H9 (cell line): ENCODE results near the gene METAP2. TPM values are rescaled to one million over a fixed set of nuclear protein-coding genes. Genes with fewer than 3 reads are reported as not detected.

ENCODE experiments used
- DNase-seq: peaks from one replicate; pipeline ENCODE4 v3.0.0-alpha.2; 2017
- H2AFZ ChIP-seq: one replicate; pipeline ENCODE4 v1.6.1; 2013; ENCODE audit warnings: mild to moderate bottlenecking, low read length, control low read depth, moderate library complexity
- H2AK5ac ChIP-seq: 2 replicates; pipeline ENCODE4 v1.6.1; 2013; ENCODE audit warnings: low read length, control low read depth, mixed read lengths; ENCODE audit not compliant: insufficient read length
- H2BK120ac ChIP-seq: one replicate; pipeline ENCODE4 v1.6.1; 2013; ENCODE audit warnings: low read depth, mild to moderate bottlenecking, low read length, control low read depth, inconsistent platforms; ENCODE audit not compliant: poor library complexity, severe bottlenecking
- H2BK12ac ChIP-seq: 2 replicates; pipeline ENCODE4 v1.6.1; 2013; ENCODE audit warnings: low read length, control low read depth, mixed read lengths, low read depth; ENCODE audit not compliant: insufficient read length
- H2BK15ac ChIP-seq: 2 replicates; pipeline ENCODE4 v1.6.1; 2013; ENCODE audit warnings: low read depth, low read length, control low read depth
- H2BK20ac ChIP-seq: one replicate; pipeline ENCODE4 v1.6.1; 2013; ENCODE audit warnings: low read depth, mild to moderate bottlenecking, low read length, control low read depth, inconsistent platforms; ENCODE audit not compliant: poor library complexity, severe bottlenecking
- H2BK5ac ChIP-seq: 2 replicates; pipeline ENCODE4 v1.6.1; 2013; ENCODE audit warnings: low read length, control low read depth, mixed read lengths; ENCODE audit not compliant: insufficient read length
- H3K14ac ChIP-seq: 2 replicates; pipeline ENCODE4 v1.6.1; 2013; ENCODE audit warnings: low read length, control low read depth; ENCODE audit not compliant: insufficient read depth
- H3K18ac ChIP-seq: 2 replicates; pipeline ENCODE4 v1.6.1; 2013; ENCODE audit warnings: low read depth, mild to moderate bottlenecking, mixed read lengths, low read length, control low read depth; ENCODE audit not compliant: insufficient read length
- H3K23ac ChIP-seq: 2 replicates; pipeline ENCODE4 v1.6.1; 2013; ENCODE audit warnings: low read length, control low read depth, mixed read lengths, low read depth; ENCODE audit not compliant: insufficient read length
- H3K23me2 ChIP-seq: 2 replicates; pipeline ENCODE4 v1.6.1; 2013; ENCODE audit warnings: low read depth, mild to moderate bottlenecking, mixed read lengths, low read length, control low read depth; ENCODE audit not compliant: insufficient read length, poor library complexity, severe bottlenecking
- H3K27ac ChIP-seq: 2 replicates; pipeline ENCODE4 v1.5.1; 2013; ENCODE audit warnings: low read length, control low read depth, mixed read lengths, low read depth; ENCODE audit not compliant: insufficient read length
- H3K27me3 ChIP-seq: 2 replicates; pipeline ENCODE4 v1.6.1; 2013; ENCODE audit warnings: low read length, control low read depth, inconsistent platforms; ENCODE audit not compliant: insufficient read depth
- H3K4ac ChIP-seq: 2 replicates; pipeline ENCODE4 v1.6.1; 2013; ENCODE audit warnings: low read depth, mild to moderate bottlenecking, control low read depth, inconsistent platforms, low read length, moderate library complexity
- H3K4me1 ChIP-seq: 2 replicates; pipeline ENCODE4 v1.6.1; 2013; ENCODE audit warnings: low read length, control low read depth, inconsistent platforms; ENCODE audit not compliant: insufficient read depth
- H3K4me2 ChIP-seq: 2 replicates; pipeline ENCODE4 v1.6.1; 2013; ENCODE audit warnings: low read length, control low read depth, mixed read lengths; ENCODE audit not compliant: insufficient read length, insufficient read depth
- H3K56ac ChIP-seq: 2 replicates; pipeline ENCODE4 v1.6.1; 2013; ENCODE audit warnings: low read depth, mild to moderate bottlenecking, mixed read lengths, low read length, control low read depth; ENCODE audit not compliant: insufficient read length
- H3K79me1 ChIP-seq: 2 replicates; pipeline ENCODE4 v1.6.1; 2013; ENCODE audit warnings: low read depth, mild to moderate bottlenecking, moderate library complexity, low read length, control low read depth, inconsistent platforms; ENCODE audit not compliant: insufficient read depth, poor library complexity, severe bottlenecking
- H3K79me2 ChIP-seq: 2 replicates; pipeline ENCODE4 v1.6.1; 2013; ENCODE audit warnings: low read length, control low read depth, inconsistent platforms; ENCODE audit not compliant: insufficient read depth
- H3K9ac ChIP-seq: 2 replicates; pipeline ENCODE4 v1.6.1; 2013; ENCODE audit warnings: low read length, control low read depth, mixed read lengths; ENCODE audit not compliant: insufficient read length; ENCODE audit errors: extremely low read depth
- H3K9me3 ChIP-seq: one replicate; pipeline ENCODE4 v1.6.1; 2013; ENCODE audit warnings: low read depth, low read length, inconsistent platforms; ENCODE audit not compliant: control insufficient read depth
- H3T11ph ChIP-seq: one replicate; pipeline ENCODE4 v1.6.1; 2013; ENCODE audit warnings: mild to moderate bottlenecking, low read length, control low read depth, inconsistent platforms
- H4K20me1 ChIP-seq: one replicate; pipeline ENCODE4 v1.6.1; 2013; ENCODE audit not compliant: control insufficient read depth, insufficient read length, insufficient read depth
- H4K5ac ChIP-seq: 2 replicates; pipeline ENCODE4 v1.6.1; 2013; ENCODE audit warnings: low read depth, mild to moderate bottlenecking, mixed read lengths, low read length, control low read depth; ENCODE audit not compliant: insufficient read length
- H4K8ac ChIP-seq: replicated peaks from 2 replicates; pipeline ENCODE4 v1.6.1; 2013; ENCODE audit warnings: low read length, control low read depth, mixed read lengths, low read depth; ENCODE audit not compliant: insufficient read length
- H4K91ac ChIP-seq: 2 replicates; pipeline ENCODE4 v1.6.1; 2013; ENCODE audit warnings: low read depth, mild to moderate bottlenecking, moderate library complexity, mixed read lengths, low read length, control low read depth; ENCODE audit not compliant: insufficient read length
- H3K27ac Mint-ChIP-seq, 3 experiments: 2 replicates in 2 of 3; 3 replicates in 1 of 3; pipeline ENCODE4 v1.8.0; 2020 to 2021; ENCODE audit warnings: mixed read lengths in 3 of 3, mild to moderate bottlenecking in 1 of 3, moderate library complexity in 1 of 3
- H3K27me3 Mint-ChIP-seq: 2 replicates; pipeline ENCODE4 v1.8.0; 2021; ENCODE audit warnings: low read depth, mild to moderate bottlenecking, moderate library complexity, mixed read lengths
- H3K36me3 Mint-ChIP-seq, 3 experiments: 2 replicates in 2 of 3; 3 replicates in 1 of 3; pipeline ENCODE4 v1.8.0; 2020 to 2021; ENCODE audit warnings: low read depth in 3 of 3, mixed read lengths in 3 of 3; ENCODE audit not compliant: insufficient read depth in 1 of 3
- H3K4me1 Mint-ChIP-seq, 2 experiments: 2 replicates each; pipeline ENCODE4 v1.8.0; 2020; ENCODE audit warnings: mixed read lengths in 2 of 2
- H3K4me3 Mint-ChIP-seq, 2 experiments: 2 replicates in 1 of 2; 3 replicates in 1 of 2; pipeline ENCODE4 v1.8.0; 2020 to 2021; ENCODE audit warnings: mild to moderate bottlenecking in 2 of 2, mixed read lengths in 2 of 2, moderate library complexity in 1 of 2
- H3K9me3 Mint-ChIP-seq, 2 experiments: 2 replicates in 1 of 2; 3 replicates in 1 of 2; pipeline ENCODE4 v1.8.0; 2020; ENCODE audit warnings: mild to moderate bottlenecking in 2 of 2, mixed read lengths in 2 of 2, moderate library complexity in 1 of 2
- CTCF ChIP-seq: fragments of 200-600 bp; sonication (generic); conservative IDR thresholded peaks from 3 replicates; pipeline ENCODE4 v1.8.0; 2021; ENCODE audit warnings: antibody characterized with exemption, mild to moderate bottlenecking
- WGBS: extraction: QIAGEN DNeasy Blood & Tissue Kit; methylation state at CpG from one replicate; pipeline ENCODE4 v1.1.7; 2013; ENCODE audit warnings: missing lambda C conversion rate, low lambda C conversion rate, mixed read lengths; ENCODE audit not compliant: insufficient read length; ENCODE audit errors: extremely low coverage; 5-methylcytosine and 5-hydroxymethylcytosine counted together
- total RNA-seq: library from RNA; stranded (reverse); gene quantifications from 2 replicates; pipeline ENCODE4 v1.2.1, GENCODE V29; 2021

The METAP2 gene
- total RNA-seq, 1 experiment from 2014 or later, result 140 TPM

DNA sequence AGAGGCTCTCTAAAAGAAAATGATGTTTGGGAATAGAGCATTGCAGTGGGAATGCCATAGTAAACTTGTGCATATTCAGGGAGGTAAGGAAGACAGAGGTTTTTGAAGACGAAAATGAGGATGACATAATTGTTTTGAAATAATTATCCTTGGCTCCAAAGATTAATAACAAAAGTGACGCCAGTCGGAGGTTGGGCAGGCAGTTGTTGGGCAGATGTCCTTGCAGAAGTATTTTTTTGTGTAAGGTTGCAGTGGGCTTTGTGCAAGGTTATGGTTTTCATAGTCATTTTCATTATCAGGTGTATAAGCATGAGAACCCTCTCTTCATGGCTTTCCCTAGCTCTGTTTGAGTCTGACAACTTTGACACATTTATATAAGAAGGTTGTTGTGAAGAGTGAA, 35.3 kb downstream of the METAP2 start:
- Histone ChIP-seq H3K23me2 (no peaks in the 10 kb centered on the region), H3K79me2 (no peaks in the 10 kb centered on the region), H2BK20ac (no peak overlapping the region), H4K91ac (no peak overlapping the region), H4K5ac (no peak overlapping the region), H3T11ph (no peak overlapping the region), H3K4me1 (no peaks in the 10 kb centered on the region), H3K18ac (no peak overlapping the region), H3K27ac (no peak overlapping the region), H2BK120ac (no peak overlapping the region), H2BK5ac (no peak overlapping the region), H4K8ac (no peak overlapping the region), H2BK15ac (no peak overlapping the region), H3K4ac (no peak overlapping the region), H4K20me1 (no peaks in the 10 kb centered on the region), H3K9ac (no peak overlapping the region), H3K79me1 (no peaks in the 10 kb centered on the region), H3K4me2 (no peak overlapping the region), H2AK5ac (no peak overlapping the region), H3K9me3 (no peaks in the 10 kb centered on the region), H2AFZ (no peak overlapping the region), H2BK12ac (no peak overlapping the region), H3K56ac (no peak overlapping the region), H3K23ac (no peak overlapping the region), H3K14ac (no peak overlapping the region), H3K27me3 (no peaks in the 10 kb centered on the region; the same call in 1 of the 2 replicates)
- WGBS, result no CpG with 5 or more reads among the region's 3 CpGs
- H3K4me1 Mint-ChIP-seq, result no peaks in the 10 kb centered on the region; a peak in 1 of 4 replicates
- H3K27me3 Mint-ChIP-seq, result no peaks in the 10 kb centered on the region
- no peak for TF ChIP-seq CTCF
- peaks cover 38 to 89% (median 78%) of the 10 kb centered on the region in 3 experiments; a peak in 6 of 7 replicates for H3K36me3 Mint-ChIP-seq
- H3K9me3 Mint-ChIP-seq, result no peaks in the 10 kb centered on the region
- H3K27ac Mint-ChIP-seq, result peak overlapping the region in 1 of 3 experiments; percentile 55; a peak in 1 of 7 replicates
- H3K4me3 Mint-ChIP-seq, result no peak overlapping the region
- DNase-seq, result no peak
